ENCODE data around the gene IPO4. TPM values are rescaled to one million over a fixed set of nuclear protein-coding genes. Genes with fewer than 3 reads are reported as not detected.

IPO4 gene
- total and polyA plus RNA-seq, 2 of the 13 experiments (the other 11 are each of a cell fraction or from before 2014, with no cell fraction given) = 39.0 to 179 TPM

GRCh38 chr14:24204163-24205146, 15.8 kb upstream of the IPO4 start (continued):
- TF ChIP-seq MAFG (CRISPR knock-in tag; IDR thresholded peaks at IDR 0.05) (no peak), NFIC (IDR thresholded peaks at IDR 0.05; ENCODE audit: low read length) (no peak), REL (CRISPR knock-in tag; conservative IDR thresholded peaks at IDR 0.05) (0 out of 2 replicates have a peak, but pooled peaks have one; percentile 52), TEAD3 (CRISPR knock-in tag; optimal IDR thresholded peaks at IDR 0.05; ENCODE audit: borderline replicate concordance) (no peak), ZNF3 (CRISPR knock-in tag; IDR thresholded peaks at IDR 0.05) (no peak), CHD2 (IDR thresholded peaks at IDR 0.05; ENCODE audit: low read depth, low read length) (no peak), ZNF567 (CRISPR knock-in tag; IDR thresholded peaks at IDR 0.05; ENCODE audit: borderline replicate concordance) (no peak), RFX3 (CRISPR knock-in tag; IDR thresholded peaks at IDR 0.05) (no peak), AKNA (CRISPR knock-in tag; IDR thresholded peaks at IDR 0.05; ENCODE audit: borderline replicate concordance) (no peak), ATF7 (IDR thresholded peaks at IDR 0.05) (no peak), ATF7 (CRISPR knock-in tag; IDR thresholded peaks at IDR 0.05) (no peak), SALL1 (CRISPR knock-in tag; IDR thresholded peaks at IDR 0.05) (no peak), ZNF512B (CRISPR knock-in tag; IDR thresholded peaks at IDR 0.05; ENCODE audit: borderline replicate concordance) (no peak), ZNF383 (CRISPR knock-in tag; IDR thresholded peaks at IDR 0.05; ENCODE audit: borderline replicate concordance) (no peak), GZF1 (CRISPR knock-in tag; IDR thresholded peaks at IDR 0.05) (no peak), SIX4 (CRISPR knock-in tag; IDR thresholded peaks at IDR 0.05) (no peak), ZFY (CRISPR knock-in tag; IDR thresholded peaks at IDR 0.05) (no peak), ZFP82 (CRISPR knock-in tag; IDR thresholded peaks at IDR 0.05; ENCODE audit: borderline replicate concordance) (no peak), POLR2AphosphoS5 (IDR thresholded peaks at IDR 0.05; ENCODE audit: low read depth, low read length) (peak; percentile 24; the same call in 1 of the 2 replicates)
- TF ChIP-seq, protein P1, sequence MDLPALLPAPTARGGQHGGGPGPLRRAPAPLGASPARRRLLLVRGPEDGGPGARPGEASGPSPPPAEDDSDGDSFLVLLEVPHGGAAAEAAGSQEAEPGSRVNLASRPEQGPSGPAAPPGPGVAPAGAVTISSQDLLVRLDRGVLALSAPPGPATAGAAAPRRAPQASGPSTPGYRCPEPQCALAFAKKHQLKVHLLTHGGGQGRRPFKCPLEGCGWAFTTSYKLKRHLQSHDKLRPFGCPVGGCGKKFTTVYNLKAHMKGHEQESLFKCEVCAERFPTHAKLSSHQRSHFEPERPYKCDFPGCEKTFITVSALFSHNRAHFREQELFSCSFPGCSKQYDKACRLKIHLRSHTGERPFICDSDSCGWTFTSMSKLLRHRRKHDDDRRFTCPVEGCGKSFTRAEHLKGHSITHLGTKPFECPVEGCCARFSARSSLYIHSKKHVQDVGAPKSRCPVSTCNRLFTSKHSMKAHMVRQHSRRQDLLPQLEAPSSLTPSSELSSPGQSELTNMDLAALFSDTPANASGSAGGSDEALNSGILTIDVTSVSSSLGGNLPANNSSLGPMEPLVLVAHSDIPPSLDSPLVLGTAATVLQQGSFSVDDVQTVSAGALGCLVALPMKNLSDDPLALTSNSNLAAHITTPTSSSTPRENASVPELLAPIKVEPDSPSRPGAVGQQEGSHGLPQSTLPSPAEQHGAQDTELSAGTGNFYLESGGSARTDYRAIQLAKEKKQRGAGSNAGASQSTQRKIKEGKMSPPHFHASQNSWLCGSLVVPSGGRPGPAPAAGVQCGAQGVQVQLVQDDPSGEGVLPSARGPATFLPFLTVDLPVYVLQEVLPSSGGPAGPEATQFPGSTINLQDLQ (CRISPR knock-in tag; IDR thresholded peaks at IDR 0.05) = no peak

All from HepG2 (cell line).